Suppressor macrophage treated with lipopolysaccharide for 4 hours (primary cell): ENCODE measurements around the gene NRF1.
A peak's percentile ranks its signal among the peaks of the same experiment; 100 is the strongest.

Experiments used
- DNase-seq: peaks from one replicate; pipeline ENCODE4 v3.0.0-alpha.2; 2020

Gene NRF1

DNA sequence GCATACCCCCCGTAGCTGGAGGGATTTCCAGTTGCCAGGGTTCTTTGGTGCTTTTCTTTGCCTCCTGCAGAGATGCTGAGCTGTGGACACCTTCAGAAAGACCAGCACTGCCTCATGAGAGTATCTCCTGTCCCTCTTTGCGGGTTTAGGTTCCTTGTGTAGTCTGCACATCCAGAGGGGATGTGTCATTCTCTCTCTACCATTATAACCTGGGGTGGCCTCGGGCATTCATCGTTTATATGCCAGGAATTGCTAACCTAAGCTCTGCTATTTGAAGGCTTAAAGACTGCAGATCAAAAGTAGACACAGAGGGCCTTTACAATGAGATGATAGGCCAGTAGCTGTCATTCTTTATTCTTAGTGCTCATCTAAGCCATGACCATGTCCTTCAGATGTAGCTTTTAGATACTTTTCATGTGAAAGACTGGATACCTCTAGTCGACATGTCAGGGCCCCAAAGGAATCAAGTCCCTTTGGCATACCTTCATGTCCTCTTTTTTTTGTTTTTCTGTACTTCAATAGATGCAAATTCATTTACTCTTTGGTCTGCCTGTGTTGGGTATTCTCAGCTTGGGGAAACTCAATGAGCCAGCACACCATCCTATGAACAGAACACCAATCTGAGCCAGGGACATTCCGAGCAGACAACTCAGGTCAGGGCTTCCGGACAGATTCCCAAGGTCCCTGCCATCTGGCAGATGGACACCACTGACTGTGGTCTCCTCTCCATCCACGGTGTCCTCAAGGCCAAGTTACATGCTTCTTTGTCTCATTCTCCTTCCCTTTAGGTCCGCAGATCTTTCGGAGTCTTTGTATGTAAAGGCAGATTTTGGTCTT lies 129.3 kb downstream of the NRF1 start:
- no peak for DNase-seq

DNA sequence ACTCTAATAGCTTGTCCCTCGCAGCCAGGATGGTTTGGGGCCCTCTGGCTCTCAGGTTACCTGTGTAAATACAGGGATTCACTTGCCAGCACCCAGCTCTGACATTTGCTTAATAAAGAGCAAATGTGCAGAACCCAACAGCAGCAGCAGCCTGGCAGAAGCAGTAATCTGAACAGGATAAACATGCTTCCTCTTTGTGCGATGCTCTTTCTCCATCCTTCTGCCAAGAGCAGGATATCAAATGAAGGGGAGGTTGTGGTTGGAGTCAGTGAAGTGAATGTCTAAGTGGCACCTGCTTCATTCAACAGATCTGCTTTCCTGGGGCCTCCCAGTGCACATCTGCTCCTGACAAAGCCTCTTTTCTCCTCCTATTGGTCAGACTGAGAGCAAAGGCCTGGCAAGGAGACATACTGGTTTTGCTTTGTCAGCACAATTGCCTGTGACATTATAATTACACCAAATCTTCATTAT lies 130.3 kb downstream of the NRF1 start:
- no peak for DNase-seq

DNA sequence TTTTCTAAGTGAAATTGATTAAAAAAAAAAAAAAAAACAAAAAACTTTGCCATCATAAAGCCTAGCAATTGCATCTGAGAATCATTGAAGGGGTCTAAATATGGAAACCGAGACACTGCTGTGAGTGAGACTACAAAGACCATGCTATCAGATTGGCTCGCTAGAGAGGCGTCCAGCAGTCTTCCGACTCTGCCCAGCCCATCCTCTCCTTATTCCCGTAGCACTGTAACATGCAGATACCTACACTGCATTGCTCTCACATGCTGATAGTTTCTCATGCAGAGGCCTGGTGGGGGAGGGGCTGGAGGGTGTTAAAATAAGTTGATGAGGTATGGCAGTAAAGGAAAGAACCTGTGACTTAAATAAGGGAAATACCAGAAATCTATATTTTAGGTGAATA lies 130.7 kb downstream of the NRF1 start:
- DNase-seq, result no peak

DNA sequence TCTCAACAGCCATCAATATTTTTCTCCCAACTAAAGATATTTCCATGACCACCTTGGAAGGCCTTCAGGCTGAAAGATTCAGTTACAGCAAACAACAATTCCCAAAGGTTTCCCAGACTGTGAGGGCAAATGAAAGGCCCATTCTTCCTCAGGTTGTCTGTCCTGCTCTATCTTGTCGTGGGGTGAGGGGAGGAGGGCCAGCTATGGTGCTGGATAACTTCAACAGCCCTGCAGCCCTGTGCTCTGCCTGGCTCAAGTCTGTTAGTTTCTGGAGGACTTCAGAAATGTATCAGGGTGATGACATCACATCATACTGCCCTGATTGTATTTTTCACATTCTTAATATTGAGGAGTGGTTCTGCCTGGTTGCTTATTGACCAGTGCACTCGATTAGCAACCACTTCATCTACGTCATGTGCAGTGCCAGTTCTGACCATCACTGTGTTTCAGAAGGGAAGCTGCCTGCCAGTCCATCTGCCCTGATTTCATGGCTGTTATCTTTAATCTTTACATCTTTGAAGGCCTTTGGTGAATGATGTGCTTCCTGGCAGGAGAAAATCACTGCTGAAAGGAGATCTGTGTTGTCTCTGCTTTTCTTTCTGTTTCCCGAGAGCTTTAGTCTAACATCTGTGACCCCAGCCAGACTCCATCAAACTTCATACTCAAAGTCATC lies 135.5 kb downstream of the NRF1 start:
- no peak for DNase-seq

DNA sequence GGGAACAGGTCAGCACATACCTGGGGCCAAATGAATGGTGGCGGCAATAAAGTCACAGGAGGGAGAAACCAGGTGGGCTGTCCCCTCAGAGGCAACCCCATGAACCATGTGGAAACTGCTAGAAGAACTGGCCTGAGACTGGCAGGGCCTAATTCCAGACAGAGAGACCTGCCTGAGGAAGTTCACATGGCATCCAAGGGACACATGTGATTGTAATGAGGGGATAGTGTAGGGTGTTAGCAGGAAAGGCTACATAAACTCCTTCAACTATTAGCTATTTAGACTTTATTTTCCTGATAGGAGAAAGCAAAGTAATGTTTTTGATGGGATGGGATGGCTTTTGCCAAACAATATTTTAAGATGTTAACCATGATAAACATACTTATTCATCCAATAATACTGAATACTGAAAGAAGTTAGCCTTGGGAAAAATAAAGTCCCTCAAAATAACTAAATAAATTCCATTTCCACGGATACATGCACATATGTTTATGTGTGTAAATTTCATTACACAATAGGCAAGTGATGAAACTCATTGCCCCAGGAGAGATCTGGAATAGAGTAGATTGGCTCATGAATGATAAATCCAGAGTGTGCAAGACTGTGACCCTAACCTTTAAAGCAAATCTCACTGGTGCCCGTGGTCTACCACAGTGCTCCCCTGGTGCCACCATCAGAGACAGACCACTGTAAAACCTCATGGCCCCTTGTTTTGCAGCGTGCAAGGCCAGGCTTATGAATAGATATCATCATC lies 137.0 kb downstream of the NRF1 start:
- DNase-seq, result no peak

DNA sequence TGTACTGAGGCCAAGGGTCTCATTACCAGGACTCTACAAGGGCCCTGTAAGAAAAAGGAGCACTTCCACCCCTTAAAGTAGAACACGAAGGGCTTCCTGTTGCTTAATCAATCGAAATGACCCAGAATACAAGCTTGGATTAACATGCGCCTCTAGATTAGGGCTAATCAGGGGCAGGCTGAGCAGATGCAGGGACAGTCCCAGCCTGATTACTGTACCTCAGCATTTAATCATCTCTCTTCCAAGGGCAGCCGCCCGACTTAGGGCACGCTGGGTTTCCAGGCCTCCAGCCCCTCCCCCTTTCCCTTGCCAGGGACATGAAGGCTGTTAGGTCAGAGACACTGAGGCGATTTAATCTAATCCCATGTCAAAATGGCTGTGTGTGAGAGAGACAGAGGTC lies 138.6 kb downstream of the NRF1 start:
- no peak for DNase-seq

DNA sequence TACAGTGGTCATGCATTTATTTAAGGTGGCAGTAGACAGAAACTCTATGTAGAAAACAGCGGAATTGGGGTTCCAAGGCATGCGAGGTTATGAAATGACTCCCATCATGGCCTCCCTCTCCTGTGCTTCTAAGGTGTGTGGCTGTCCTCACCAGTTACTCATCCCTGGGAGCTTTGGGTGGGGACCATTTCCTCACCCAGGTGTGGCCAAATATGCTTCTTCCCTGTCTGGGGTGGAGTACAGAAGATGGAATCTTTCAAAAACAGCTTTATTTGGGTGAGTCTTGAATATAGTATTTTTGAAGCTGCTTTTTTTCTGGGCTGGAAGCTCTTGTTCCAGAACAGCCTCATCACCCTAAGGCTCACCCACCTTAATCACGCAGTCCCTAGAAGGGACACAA lies 139.0 kb downstream of the NRF1 start:
- DNase-seq, result no peak

DNA sequence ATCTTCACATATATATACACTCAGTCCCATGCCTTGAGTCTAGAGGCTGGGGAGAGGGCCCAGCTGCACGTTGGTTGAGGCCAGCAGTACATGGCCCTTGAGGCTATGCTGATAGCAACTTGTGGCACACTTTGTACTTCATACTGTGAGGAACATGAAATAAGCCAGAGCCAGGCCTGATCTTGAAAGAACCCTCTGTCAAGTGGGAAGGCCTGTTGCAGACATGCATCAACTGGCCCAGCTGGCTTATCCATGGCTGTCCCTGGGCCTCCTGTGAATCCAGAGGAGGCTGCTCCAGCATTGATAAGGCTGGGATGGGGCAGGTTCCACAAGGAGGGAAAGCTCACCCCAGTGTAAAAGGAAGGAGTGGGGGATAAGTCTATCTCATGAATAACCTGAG lies 140.4 kb downstream of the NRF1 start:
- DNase-seq, result no peak

DNA sequence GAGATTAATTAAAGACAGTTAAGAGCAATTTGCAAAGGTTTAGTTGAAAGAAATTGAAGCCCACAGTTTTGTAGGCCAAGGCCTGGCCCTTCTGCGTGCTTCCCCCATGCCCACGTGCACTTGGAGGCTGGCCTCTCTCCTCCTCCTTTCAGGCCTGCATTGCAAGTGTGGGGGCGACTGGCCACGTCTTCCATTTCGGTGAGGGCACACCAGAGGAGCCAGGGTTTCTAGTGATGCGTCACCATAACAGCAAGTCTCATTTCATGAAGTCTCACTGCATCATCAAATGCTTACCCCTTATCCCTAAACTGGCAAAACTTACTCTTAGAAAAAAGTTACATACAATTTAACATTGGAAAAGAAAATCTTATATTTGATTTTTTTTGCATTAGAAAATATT lies 141.2 kb downstream of the NRF1 start:
- DNase-seq, result no peak

DNA sequence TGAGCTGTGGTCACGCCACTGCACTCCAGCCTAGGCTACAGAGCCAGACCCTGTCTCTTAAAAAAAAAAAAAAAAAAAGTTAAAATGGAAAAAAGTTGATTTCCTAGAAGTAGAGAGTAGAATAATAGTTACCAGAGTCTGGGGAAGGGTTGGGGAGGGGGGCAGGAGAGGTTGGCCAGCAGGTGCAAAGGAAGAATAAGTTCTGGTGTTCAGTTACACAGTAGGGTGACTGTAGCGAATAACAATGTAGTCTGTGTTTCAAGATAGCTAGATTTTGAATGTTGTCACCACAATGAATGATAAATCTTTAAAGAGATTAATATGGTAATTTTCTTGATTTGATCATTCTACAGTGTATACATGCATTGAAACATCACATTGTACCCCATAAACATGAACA lies 142.9 kb downstream of the NRF1 start:
- no peak for DNase-seq

DNA sequence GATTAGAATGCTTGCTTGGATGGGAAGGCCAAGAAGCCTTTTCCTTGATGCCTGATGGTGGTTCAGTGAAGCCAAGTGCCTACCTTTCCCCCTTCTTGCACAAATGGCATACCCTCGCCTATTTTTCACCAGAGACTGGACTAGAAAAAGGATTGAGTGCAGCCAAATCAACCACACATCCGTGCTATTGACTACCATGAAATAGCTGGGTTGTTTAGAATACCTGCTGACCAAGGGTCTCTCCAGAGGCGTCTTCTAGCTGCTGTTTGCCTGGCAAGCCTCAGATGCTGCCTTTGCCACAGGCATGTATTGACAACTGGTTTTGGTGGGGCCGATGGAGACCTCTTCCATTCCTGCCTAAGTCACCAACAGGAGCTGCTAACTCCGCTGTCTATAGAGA lies 146.5 kb downstream of the NRF1 start:
- DNase-seq, result no peak

DNA sequence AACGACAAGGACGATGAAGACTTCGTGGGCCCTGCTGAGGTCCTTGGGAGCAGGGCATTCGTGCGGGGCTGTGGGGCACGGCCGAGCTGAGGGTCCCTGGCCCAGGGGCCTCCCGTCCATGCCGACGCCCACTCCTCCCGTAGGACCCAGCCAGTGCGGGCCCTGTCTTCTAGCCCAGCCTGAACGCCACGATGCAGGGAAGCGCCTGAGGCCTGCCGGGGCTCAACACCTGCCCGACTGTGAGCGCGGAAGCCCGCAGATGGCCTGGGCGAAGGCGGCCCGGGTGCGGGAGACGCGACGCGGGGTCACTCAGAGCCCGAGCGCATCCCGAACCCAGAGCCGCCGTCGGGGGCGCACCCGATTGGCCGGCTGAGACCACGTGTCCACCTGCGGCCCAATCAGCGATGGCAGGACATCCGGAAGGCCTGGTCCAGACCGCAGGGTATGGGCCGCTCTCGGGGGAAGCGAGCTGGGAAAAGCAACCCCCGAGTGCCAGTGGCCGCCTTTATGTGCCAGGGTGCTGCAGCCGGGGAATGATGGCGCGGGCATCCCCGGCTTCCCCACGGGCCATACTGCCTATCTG lies 151.0 kb downstream of the NRF1 start:
- no peak for DNase-seq

DNA sequence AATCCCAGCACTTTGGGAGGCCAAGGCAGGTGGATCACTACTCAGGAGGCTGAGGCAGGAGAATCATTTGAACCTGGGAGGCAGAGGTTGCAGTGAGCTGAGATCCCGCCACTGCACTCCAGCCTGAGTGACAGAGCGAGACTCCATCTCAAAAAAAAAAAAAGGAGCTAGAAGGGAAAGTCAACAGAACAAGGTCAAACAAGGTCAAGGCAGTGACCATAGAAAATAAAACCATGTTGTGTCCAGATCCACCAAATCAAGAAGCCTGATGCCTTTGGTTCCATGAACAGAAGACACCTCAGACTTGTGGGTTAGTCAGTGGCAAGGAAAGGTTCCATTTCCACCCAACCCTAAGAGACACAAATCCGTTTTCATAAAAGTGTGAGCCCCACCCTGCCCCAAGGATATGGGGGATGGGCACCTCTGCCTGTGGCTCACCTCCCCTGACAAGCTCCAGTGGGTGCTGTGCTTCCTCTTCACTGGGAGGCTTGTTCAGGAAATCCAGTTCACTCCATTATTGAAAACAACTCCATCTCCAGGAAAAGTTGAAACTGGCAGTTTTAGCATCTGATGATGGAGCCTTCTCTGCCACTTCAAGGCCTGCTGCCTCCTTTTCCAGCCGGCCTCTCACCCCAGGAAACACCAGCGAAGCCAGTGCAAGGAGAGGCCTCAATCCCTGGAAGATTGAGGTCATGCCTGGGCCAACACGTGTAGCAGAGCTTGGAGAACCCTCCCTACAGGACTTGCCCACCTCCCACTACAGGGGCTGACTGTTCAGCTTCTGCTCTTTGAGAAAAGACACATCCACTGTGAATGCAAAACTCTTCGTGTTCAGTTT lies 152.9 kb downstream of the NRF1 start:
- no peak for DNase-seq

DNA sequence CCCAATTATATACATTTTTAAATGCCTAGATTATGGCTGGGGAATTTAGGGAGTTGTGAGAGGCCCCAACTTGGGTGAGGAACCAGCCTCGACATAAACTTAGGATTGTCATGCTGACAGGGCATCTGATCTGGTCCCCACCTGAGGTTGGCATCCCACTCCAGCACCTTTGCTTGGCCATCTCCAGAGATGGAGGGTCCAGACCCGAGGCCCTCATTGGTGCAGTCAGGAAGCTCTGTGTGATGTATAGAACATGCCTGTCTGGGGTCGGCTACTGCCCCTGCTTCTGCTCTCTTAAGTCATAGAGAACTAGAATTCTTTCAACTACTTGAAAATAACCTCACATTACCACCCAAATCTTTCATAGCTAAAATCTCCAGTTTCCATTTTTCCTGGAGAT lies 153.8 kb downstream of the NRF1 start:
- DNase-seq, result no peak

DNA sequence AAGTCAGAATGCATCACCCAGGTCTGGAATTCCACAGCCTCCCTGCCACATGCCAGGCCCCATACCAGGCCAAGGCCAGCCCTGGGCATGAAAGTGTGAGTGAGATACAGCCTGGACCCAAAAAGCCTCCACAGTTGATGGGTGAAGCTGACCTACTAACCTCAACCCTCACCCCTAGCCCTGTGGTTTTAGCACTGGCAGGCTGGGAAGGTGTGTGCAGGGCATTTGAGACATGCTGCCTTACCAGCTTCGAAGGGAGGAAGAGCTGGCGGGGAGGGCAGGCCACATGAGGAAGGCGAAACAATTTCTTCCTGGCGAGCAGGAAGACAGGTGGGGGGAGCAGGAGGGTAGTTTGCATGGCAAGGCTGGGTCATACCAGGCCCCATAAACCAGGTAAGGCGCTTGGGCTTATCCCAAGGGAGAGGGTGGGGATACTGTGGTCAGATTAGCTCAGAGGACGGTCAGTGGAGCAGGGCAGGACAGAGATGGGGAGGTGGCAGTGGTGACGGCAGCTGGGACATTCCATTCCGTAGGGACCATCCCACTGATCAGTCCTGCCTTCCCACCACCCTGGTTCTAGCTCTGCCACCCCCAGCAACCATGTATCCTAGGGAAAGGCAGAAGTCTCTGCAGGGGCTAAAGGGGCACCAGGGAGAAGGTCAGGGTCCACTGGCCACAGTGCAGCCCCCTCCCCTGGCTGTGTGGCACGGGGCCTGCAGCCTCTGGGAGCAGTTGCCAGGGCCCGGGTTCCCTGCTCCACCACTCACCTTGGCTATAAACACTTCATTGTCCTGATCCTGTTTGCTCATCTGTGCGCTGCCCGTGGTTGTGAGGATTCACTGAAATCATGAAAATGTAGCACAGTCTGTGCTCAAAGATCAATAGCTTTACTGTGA lies 155.8 kb downstream of the NRF1 start:
- DNase-seq, result no peak

DNA sequence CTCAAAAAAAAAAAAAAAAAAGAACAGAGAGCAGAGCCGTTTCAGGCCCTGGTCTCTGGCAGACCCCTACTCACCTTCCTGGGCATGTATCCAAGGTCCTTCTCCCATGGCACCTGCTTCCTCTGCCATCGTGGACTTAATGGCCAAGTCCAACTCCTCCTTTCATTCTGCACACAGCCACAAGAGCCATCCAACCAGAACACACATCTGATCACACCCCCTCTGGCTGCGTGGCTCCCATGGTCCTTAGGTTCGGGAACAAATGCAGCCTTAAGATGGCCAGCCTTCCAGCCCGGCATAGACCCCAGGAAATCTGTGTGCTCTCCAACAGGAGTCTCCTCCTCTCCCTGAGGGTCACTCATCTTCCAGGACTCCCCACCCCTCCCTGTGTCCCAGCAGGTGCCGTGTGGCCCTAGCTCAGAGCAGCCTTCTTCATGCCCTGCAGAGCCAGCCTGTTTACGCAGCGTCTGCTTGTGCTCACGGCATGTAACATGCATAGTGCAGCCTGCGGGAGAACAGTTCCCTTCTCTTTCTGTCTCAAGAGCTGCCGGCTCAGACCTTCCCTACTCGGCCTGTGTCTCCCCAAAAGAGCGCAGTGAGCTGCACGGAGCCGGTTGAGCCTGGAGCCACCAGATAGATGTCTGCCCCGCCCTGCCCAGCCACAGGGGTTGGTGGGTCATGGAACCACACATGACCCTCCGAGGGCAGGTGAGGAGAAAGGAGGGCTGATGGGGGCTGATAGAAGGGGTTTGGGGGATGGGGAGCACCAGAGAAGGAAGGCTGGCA lies 157.3 kb downstream of the NRF1 start:
- DNase-seq, result no peak

DNA sequence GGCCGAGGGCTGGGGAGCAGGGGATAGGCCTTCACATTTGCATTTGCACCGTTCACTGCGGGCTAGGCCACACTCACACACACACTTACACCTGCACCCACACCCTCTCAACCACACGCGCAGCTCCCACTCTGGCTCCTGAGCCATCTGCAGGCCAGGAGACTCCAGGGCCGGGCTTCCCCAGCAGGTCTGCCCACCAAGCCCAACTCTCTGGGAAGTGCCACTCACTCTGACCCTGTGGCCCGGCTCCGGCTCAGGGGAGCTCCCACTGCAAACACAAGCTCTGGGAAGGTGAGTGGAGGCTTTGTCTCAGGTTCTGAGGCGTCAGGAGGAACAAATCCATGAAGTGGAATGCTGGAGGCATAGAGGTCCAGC lies 157.9 kb downstream of the NRF1 start:
- no peak for DNase-seq

DNA sequence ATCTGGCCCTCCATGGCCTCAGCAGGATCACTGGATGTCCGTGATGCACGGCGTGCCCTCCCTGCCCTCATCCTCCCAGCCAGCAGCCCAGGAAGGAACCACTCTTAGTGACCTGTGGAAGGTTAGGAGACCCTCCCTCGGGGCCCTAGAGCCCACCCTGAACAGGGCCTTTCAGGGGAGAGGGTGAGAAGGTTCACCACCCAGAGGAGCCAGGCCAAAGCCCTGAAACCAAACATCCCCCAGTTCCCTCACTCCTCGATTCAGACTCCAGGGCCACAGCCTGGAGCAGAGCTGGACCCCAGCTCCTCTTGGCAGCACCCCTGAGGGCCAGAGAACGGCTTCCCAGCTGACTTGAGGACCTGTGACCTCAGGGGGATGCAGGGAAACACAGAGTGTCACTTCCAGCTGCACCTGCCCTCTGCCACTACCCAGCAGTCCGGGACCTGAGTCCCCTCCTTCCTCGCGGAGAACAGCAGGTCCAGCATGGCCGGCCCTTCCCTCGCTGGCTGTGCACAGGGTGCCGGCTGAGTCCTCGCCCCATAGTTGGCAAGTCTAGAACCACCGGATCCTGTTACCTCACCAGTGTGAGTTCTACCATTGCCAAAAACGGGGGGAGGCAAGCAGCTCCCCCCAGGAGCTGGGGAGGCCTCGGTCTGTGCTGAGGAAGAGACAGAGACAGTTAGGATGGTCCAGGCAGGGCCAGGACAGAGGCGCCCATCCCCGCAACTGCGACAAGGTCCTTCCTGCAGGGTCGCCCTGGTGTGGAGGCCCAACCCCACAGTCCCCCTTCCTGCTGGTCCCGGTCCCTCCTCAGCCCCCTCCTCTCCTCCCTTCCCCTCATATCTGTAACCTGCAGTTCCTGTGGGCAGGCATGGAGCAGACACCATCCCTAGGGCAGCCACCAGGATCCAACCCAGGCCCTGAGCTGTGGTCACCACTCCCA lies 158.6 kb downstream of the NRF1 start:
- no peak for DNase-seq

DNA sequence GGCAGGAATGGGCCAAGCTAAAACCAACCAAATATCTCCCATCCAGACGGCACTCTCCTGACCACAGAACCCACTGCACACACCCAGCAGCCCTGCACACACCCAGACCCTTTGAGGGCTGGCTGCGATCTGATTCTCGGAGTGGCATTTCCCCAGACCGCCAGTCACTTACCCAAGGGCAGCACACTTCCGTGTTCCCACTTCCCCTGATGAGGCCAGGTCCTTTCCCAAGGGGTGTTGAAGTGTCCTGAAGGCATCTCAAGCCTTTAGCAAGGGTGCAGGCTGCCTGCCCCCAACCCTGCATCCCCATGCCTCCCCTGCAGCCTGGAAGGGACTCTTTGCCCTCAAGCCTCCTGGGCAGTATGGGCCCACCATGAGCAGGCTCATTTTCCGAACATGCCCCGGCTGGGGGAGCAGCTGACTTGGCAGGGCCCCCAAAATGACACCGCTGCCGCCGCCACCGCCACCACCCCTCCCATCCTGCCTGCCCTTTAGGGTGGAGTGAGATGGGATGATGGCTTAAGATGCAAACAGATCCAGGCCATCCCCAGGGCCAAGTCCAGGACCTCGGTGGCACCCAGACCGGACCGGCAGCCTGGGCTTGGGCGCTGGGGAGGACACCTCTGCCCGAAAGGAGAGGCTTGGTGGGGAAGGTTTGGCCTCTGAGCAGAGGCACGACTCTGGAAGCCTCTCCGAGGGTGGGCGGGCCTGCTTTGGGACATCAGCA lies 159.8 kb downstream of the NRF1 start:
- peak; percentile 47 for DNase-seq
